NCI-H526 (cell line): ENCODE measurements around the gene GRIA4.
"Not testable (repeated sequence)": the region's sequence is repeated elsewhere in the genome, so short reads cannot be mapped to it uniquely, and the experiment has no call there.

Source experiments
- DNase-seq, 2 experiments: peaks; one replicate each; lab custom pipeline; 2025; lab: John Stamatoyannopoulos, UW

The GRIA4 gene

GRCh38 chr11:105719073-105719822 lies 109.4 kb downstream of the GRIA4 start:
- DNase-seq = no peak

GRCh38 chr11:105720096-105720495 lies 110.2 kb downstream of the GRIA4 start:
- no peak for DNase-seq

DNA sequence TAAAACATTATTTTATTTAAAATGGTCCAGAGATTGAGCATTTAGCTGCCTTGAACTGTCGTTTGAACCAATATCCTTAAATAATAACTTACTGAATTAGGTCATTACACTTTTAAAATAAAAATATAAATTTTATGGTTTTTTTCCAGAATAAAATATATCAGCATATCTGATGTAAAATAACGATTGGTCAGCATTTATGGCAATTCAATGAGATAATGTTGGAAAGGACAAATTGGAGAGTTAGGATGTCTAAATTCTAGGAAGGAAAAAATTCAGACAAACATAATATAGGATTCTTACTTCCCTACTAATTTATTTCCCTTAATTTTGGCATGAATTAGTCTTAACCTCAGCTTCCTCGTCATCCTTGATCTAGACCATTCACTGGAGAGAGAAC lies 113.4 kb downstream of the GRIA4 start:
- no peak for DNase-seq

GRCh38 chr11:105732611-105733010 lies 122.7 kb downstream of the GRIA4 start:
- DNase-seq = no peak

DNA sequence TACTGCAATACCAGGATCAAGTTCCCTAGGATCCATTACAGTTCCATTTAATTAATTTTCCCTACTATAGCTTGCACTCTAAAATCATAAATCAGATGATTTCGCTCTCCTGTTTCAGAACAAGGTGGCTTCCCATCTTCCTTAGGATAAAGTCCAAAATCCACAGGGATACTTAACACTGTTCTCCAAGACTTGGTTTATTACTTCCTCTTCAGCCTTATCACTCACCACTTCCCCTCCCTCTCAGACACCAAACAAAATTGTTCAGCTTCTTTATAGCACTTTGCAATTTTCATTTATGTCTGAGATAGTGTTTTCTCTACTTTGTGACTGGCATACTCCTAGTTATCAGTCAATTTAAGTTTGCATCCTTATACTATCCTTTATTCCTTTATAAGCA lies 124.6 kb downstream of the GRIA4 start:
- DNase-seq = no peak

DNA sequence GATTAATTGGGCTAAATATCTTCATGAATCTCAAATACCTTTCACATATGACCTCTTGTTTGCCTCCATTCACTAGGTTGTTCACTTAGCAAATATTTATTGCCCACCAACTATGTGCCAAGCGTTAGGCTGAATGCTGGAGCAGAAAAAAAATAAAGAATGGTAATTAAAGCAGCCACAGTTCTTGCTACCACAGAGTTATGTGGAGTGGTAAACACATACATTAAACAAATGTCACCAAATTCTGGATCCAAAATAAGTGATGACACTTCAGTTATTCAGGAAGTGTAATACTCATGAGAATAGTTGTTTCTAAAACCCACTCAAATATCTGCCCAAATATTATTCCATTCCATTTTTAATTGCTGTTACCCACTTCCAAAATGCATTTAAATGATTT lies 128.4 kb downstream of the GRIA4 start:
- DNase-seq = no peak

DNA sequence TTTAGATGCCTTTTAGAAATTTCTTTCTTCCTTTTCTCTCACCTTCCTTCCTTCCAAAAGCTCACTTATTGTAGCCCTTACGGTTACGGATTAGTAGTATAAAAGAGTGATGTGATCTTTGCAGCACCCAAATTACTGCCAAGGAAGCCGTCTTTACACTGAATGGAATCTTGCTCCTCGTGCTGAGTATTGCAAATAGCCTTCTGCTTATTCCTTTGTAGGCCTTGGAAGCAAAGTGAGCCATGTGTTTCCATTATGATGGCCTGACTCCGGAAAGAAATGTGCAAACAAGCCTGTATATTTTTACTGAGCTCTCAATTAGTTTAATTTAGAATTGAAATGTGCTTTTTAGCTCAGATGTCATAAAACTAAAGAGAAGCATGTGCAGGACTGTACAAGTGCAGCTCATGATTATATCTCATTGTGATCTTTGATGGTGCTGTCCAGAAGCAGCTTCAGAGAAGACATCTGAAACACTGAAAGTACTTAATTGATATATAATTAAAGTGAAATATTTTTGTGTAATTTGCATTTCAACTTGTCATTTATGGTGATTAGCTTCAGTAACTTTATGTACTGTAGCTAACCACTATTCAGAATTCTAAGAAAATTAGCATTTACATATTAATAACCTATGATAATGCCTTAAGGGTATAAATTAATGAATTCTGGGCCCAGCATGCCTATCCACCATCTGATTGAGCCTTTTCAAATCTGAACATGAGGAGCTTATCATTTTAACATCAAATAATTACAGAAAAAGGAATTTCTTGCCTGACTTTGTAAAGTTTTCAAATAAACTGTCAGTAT lies 129.3 kb downstream of the GRIA4 start:
- no peak for DNase-seq

- no peak for DNase-seq
Observed at GRCh38 chr11:105740164-105740903, 130.5 kb downstream of the GRIA4 start.

- no peak for DNase-seq
Observed at GRCh38 chr11:105741488-105742020, 131.7 kb downstream of the GRIA4 start.

- DNase-seq = no peak
Observed at GRCh38 chr11:105754260-105754659, 144.4 kb downstream of the GRIA4 start.

DNA sequence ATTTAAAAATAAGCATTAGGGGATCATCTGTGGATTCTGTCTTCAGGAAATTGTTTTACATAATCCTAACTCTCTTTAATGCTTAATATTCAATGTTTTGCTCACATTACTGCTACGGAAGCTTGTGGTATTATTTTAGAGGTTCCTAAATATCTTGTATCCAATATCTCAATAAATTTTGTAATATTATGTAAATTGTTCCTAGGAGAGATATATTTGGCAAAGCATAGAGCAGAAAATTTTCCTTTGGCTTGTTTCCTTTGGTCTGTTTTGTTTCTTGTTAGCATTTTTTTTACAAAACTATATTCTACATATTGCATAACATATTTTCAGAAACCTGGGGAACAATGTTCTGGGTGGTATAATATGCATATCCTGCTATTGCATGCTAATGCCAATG lies 144.8 kb downstream of the GRIA4 start:
- no peak for DNase-seq

DNA sequence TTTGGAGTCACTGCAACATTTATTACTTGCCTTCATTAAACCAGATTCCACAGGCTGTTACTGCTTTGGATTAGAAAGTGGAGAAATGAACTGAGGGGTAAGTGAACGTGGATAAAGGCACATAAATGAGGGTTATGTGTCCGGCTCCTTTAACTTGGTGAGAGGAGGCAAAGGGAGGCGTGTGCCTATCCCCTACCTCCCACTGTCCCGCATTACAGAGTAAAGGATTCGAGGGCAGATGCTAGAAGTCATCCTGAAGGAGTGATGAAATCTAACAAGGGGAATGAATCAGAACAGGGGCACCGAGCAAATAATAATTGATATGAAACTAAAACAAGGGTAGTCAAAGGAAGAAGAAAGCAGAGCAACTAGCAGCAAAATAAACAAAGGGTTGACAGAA lies 147.2 kb downstream of the GRIA4 start:
- no peak for DNase-seq

DNA sequence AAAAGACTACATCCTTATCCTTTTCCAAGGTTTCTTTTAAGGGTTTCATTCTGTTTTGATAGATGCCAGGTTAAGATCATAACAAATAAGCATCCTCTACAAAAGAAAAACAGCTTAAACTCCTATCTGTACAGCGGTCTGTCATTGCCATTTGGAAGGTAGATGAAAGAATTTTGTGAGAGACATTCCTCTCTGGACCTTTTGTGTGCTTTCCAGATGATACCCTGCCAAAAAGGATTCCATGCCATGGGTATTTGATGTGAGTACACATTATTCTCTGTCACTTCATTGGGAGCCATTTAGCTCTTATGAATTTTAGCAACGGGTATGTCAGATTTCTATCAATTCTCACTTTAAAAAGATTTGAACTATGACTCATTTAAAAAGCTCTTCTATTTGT lies 153.7 kb downstream of the GRIA4 start:
- DNase-seq = no peak

DNA sequence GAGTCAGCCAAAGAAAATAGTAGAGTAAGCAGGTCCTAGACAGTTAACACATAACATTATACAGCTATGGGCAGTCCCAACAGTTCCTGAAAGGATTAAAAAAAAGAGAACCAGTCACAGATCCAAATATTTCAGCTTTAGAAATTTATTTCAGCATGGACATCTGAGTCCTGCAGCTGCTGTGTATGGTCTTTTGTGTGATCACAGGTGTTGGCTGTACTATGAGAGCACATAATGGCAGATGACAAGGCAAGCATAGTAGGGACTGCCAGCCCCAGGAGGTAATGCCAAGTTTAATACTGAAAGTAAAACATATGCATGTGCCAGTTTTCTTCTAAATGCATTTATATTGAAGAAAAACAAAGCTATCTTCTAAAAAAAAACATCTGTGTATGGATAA lies 158.1 kb downstream of the GRIA4 start:
- no peak for DNase-seq

GRCh38 chr11:105769627-105770026 lies 159.8 kb downstream of the GRIA4 start:
- DNase-seq = no peak

DNA sequence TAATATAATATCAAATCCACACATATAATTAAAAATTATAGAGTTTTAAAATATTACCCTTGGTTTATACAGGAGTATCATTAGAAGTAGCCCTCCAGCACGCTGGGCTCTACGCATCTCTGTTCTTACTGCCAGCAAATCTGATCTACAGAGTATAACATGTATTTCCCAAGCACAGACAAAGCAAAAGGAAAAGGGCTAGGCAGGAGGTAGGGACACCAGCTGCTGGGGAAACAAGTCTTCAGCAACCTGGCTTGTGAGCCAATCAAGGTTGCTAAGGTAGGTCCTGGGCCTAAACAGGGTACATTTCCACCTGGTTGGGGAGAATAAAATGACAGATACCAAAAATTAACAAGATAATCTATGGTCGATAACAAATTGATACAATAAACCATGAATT lies 163.6 kb downstream of the GRIA4 start:
- DNase-seq = not testable (repeated sequence)

- DNase-seq = no peak
Observed at GRCh38 chr11:105774899-105775298, 165.0 kb downstream of the GRIA4 start.

GRCh38 chr11:105780781-105781525 lies 171.1 kb downstream of the GRIA4 start:
- DNase-seq = no peak

DNA sequence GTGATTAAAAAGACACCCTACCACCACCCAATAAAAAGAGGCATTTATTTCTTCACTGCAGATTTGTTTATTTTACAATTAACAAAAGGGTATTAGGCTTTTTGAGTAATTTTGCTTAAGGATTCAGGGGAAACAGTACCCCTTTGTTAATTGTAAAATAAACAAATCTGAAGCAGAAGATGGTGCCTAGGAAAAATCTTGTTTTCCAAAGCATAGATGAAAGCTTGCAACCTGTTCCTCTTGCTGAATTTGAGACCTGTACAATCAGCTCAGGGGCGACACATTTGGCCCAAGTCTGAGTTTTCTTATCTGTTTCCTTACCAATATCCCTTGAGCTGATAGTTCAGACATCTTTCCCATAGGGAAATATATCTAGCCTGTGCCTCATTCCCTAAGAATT lies 171.9 kb downstream of the GRIA4 start:
- DNase-seq = no peak

GRCh38 chr11:105783216-105783615 lies 173.3 kb downstream of the GRIA4 start:
- DNase-seq = no peak

DNA sequence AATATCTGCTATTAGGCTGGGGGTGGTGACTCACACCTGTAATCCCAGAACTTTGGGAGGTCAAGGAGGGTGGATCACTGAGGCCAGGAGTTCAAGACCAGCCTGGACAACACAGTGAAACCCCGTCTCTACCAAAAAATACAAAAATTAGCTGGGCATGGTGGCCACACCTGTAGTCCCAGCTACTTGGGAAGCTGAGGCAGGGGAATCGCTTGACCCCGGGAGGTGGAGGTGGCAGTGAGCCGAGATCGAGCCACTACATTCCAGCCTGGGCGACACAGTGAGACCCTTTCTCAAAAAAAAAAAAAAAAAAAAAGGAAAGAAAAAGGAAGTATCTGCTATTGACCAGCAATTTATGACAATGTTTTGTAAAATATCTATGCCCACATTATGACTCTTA lies 176.0 kb downstream of the GRIA4 start:
- not testable (repeated sequence) for DNase-seq

GRCh38 chr11:105786741-105787140 lies 176.9 kb downstream of the GRIA4 start:
- no peak for DNase-seq
